ENCODE measurements around the gene NBEA.
"Not testable (repeated sequence)": the region's sequence is repeated elsewhere in the genome, so short reads cannot be mapped to it uniquely, and the experiment has no call there.

The NBEA gene, protein sequence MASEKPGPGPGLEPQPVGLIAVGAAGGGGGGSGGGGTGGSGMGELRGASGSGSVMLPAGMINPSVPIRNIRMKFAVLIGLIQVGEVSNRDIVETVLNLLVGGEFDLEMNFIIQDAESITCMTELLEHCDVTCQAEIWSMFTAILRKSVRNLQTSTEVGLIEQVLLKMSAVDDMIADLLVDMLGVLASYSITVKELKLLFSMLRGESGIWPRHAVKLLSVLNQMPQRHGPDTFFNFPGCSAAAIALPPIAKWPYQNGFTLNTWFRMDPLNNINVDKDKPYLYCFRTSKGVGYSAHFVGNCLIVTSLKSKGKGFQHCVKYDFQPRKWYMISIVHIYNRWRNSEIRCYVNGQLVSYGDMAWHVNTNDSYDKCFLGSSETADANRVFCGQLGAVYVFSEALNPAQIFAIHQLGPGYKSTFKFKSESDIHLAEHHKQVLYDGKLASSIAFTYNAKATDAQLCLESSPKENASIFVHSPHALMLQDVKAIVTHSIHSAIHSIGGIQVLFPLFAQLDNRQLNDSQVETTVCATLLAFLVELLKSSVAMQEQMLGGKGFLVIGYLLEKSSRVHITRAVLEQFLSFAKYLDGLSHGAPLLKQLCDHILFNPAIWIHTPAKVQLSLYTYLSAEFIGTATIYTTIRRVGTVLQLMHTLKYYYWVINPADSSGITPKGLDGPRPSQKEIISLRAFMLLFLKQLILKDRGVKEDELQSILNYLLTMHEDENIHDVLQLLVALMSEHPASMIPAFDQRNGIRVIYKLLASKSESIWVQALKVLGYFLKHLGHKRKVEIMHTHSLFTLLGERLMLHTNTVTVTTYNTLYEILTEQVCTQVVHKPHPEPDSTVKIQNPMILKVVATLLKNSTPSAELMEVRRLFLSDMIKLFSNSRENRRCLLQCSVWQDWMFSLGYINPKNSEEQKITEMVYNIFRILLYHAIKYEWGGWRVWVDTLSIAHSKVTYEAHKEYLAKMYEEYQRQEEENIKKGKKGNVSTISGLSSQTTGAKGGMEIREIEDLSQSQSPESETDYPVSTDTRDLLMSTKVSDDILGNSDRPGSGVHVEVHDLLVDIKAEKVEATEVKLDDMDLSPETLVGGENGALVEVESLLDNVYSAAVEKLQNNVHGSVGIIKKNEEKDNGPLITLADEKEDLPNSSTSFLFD (N-terminal part only)

DNA sequence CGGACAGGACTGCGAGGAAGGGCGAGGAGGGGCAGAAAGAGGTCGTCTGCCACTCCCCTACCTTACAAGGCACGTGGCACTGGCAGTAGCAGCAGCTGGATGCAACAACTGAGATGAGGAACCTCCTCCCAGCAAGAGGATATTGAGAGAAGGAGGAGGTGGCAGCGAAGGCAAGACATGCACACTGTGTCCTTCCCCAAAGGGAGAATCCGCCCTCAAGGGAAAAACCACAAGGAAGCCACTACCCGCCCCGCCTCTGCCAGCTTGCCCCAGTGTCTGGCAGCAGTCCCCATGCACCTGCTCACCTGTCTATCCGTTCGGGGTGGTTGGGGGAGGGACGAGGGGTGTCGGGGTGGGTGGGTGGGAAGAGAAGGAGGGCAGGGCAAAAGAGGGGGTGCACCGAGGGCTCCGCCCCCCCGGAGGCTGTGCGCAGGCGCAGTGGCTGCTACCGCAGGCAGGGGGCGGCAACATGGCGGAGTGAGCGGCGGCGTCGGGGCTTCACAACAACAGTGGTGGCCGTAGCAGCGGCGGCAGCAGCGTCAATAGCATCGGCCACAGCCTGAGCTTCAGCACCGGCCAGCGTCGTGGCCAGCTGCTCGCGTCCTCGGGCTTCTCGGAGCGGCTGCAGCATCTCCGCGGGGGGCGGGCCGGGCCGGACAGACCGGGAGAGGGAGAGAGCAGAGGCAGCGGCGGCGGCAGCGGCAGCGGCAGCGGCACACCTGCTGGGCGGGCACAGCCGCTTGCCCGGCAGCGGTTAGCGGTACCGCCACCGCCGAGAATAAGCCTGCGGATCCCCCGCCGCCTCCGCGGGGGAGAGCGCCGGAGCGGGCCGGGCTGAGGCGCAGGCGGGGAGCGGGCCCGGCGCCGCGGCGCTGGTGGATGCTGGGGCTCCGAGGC, at the start of gene NBEA:
Gene NBEA, plus strand, starts transcription at position 436 of the 897 bp plus-strand sequence. CDS start 551 bp downstream, outside the sequence.
- in situ Hi-C loops (cut with MboI; ENCODE audit: low sequenced_read_pairs) = no loop called here

DNA sequence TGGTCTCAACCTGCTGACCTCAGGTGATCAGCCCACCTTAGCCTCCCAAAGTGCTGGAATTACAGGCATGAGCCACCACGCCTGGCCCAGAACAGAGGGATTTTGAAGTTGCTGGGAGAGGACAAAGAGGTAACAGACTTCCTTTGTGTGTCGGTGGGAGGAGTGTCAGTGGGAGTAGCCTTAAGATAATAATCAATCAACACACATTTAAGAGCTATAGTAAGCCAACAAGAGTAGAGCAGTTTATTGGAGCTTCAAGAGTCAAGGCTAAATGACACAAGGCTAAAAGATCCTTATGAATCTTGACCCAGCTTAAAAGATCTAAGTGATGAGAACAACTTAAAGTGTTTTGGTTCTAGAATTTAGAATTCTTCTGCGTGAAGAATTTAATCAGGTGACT, 47.3 kb upstream of the NBEA start:
- in situ Hi-C loops (cut with MboI; ENCODE audit: low sequenced_read_pairs) = no loop called here

DNA sequence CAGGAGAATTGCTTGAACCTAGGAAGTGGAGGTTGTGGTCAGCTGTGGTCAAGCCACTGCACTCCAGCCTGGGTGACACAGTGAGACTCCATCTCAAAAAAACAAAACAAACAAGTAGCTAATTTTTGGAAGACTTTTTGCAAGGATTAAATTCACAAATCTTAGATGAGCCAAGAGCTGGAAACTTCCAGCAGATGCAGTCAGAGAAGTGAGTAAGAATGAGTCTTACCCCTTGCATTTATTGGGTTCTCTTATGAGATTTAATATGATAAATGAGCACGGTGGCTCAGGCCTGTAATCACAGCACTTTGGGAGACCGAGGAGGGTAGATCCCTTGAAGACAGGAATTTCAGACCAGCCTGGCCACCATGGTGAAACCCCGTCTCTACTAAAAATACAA, 44.9 kb upstream of the NBEA start:
- in situ Hi-C loops (cut with MboI; ENCODE audit: low sequenced_read_pairs) = no loop called here

DNA sequence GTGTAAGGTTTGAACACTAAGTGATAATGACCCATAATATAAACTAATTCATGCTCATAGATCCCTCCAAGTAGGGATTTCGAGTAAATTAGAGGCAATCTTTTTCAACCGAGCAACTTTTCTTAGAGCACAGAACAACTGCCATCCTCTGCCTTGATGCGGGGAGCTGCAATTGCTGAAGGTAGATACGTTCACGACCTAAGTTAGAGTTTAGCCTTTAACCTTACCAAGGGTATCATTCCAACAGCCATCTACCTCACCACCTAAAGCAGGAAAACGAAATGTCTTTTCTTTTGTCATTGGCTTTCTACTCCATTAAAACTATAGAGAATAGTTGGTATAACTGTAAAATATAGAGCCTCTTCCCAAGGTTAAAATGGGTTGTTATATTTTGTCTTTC, 42.2 kb upstream of the NBEA start:
- in situ Hi-C loops (cut with MboI; ENCODE audit: low sequenced_read_pairs) = no loop called here

DNA sequence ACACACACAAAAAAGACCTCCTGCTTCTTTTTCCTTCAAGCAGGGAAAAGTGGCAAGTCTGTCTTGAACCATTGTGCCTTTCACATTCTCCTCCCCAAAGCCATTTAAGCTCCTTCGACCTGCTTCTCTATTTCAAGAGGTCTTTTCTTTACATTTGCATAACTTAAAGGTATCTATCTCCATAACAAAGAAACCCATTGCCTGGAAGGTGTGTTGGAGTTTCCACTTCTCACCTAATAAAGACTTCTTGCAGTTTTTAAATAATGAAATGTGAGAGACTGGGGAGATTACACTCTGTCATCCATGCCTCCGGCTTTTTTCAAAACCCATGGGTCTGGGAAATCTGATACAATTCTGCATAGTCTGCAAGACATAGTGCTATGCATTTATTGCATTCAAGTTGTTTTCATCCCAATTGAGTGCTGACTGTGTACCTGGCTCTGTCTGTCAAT, 41.8 kb upstream of the NBEA start:
- in situ Hi-C loops (cut with MboI; ENCODE audit: low sequenced_read_pairs) = no loop called here

DNA sequence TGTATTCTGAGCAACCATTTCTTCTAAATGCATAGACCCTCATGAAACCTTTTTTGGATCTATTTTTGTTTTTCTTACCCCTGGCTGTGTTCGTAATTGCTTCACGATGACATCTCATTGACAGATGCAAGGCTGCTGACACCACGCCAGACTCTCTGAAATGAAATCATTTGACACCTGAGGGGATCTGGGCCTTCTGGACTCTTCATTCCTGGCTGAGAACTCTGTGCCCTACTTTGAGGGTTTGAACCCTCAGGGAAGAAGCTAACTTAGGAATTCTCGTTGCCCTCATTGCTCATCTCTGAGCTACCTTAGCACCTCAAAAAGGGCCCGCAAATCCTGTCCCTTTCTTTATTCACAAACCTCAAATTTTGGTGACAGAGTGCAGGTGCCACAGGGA, 40.5 kb upstream of the NBEA start:
- in situ Hi-C loops (cut with MboI; ENCODE audit: low sequenced_read_pairs) = no loop called here

DNA sequence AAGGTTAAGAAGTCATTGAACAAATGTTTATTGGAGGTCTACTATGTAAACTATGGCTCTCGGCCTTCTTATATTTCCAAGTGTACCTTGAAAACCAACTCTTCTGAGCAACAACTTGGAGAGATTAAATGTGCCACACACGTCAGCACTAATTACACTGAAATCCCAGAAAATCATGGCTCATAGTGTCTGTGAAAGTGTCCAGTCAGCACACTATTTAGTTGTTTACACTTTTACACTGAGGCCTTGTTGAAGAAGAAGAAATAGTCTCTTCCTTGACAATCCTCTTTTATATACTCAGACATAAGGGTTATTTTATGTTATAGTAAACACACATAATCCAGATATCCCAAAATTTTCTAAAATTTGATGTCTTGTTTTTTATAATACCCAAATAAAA, 30.9 kb upstream of the NBEA start:
- in situ Hi-C loops (cut with MboI; ENCODE audit: low sequenced_read_pairs) = no loop called here

DNA sequence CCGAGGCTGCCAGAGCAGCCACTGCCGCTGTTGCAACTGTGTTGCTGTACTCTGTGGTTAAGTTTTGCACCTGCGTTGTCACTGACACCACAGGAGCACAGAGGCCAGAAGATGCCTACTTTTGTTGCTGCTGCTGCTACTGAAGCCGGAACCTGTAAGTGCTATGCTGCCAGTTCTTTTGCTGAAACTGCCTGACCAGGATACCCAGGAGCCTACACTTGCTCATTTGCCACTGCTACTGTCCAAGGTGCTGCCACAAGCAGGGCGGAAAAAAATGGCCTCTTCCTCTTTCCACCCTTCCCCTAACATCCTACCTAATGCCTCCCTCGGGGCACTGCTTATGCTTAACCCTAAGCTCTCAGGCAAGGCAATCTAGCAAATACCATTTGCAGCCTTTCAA, 29.0 kb upstream of the NBEA start:
- in situ Hi-C loops (cut with MboI; ENCODE audit: low sequenced_read_pairs) = no loop called here

DNA sequence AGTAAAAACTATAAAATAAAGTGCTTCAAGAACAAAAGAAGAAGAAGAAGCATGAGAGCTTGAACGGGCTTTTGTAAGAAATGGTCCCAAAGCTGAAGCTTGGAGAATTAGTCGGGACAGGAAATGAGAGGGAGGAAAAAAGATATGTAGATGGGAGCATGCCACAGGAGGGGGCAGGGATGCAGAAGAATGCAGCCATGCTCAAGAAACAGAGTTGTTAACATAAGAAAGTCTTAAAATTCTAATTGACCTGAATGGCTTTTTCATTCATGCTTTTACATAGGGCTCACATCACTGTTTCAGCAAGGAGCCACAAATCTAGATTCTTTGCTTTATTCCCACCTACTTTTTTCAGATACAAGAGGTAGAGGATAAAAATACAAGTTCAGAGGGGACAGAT, 27.7 kb upstream of the NBEA start:
- in situ Hi-C loops (cut with MboI; ENCODE audit: low sequenced_read_pairs) = no loop called here

DNA sequence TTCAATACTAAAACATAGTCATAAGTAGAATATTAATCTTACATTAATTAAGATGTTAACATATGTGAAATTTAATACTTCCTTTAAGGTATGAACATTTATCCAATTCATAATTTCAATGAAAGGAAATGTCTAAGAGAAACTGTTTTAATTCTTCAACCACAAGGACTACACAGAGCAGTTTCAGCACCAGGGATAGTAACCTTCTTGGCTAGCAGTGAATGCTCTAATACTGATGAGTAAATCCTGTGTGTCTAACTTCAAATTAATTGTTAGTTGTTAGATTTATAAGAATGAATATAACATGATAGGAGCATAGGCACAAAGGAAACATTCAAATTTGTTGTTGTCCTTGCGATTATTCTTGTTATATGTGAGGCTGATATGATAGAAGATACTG, 15.6 kb upstream of the NBEA start:
- in situ Hi-C loops (cut with MboI; ENCODE audit: low sequenced_read_pairs) = no loop called here

DNA sequence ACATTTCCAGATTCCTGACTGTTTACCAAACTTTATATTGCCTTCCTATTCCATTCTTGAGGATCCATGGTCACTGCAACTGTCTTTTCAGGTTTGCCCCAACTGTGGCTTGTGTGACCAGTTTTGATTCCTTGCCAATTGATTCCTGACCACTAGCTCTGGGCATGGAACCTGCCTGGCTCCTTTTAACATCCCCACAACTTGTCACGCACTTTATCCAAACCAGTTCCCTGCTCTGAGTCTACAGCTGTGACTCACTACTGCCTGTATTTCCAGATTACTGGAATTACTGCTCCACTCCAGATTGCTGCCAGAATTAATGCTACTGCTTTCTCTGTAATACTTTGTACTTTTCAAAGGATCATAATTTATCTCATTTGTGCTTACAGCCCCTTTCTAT, 13.4 kb upstream of the NBEA start:
- in situ Hi-C loops (cut with MboI; ENCODE audit: low sequenced_read_pairs) = not testable (repeated sequence)

DNA sequence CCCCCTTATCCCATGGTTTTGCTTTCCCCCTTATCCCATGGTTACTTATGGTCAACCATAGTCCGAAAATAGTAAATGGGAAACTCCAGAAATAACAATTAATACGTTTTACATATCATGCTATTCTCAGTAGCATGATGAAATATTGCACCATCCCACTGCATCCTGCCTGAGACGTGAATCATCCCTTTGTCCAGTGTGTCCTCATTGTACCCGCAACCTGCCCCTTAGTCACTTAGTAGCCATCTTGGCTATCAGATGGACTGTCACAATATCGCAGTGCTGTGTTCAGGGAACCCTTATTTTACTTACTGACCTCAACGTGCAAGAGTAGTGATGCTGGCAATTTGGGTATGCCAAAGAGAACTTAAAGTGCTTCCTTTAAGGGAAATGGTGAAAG, 10.5 kb upstream of the NBEA start:
- in situ Hi-C loops (cut with MboI; ENCODE audit: low sequenced_read_pairs) = no loop called here

DNA sequence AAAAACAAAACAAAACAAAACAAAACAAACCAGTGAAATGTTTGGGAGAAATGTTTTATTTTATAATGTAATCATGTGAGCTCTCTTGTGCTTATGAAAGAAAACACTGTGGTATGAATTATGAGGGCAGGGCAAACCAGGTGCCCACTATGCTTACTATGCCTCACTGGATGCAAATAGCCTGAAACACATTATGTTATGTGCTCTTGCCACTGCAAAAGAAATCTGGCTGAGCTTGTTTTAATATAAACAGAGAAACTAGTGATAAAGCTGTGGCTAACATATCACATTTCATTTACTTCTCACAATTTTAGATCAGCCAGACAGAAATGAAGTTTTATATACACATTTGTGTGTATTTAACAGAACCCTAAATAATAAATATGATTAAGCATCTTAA, 8.7 kb upstream of the NBEA start:
- in situ Hi-C loops (cut with MboI; ENCODE audit: low sequenced_read_pairs) = no loop called here

DNA sequence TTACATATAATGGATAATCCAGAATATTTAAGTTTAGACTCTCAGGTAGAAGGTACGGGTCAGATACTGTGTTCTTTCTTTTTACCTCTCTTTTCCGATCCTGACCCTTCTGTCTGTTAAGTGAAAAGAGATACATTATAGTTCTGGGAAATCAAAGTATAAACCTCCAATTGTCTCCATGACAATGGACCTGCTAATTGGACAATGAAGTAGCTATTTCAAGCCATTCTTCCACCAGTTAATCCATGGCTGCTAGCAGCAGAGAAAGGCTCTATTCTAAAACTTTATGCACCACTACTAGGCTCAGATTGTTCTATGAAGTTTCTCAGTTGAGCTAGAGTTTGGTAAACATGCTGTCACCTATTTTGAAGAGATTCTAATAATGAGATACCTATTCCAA, 8.3 kb upstream of the NBEA start:
- in situ Hi-C loops (cut with MboI; ENCODE audit: low sequenced_read_pairs) = no loop called here

DNA sequence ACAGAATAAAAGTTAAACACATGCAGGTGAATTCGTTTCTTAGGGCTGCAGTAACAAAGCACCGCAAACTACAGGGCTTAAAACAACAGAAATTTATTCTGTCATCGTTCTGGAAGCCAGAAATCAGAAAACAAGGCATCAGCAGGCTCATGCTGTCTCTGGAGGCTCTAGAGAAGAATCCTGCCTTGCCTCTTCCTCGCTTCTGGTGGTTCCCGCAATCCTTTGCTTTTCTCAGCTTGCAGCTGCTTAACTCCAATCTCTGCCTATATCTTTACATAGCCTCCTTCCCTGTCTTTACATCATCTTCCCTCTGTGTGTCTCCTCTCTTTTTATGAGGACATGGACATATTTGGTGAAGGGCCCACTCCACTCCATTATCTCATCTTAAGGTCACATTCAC, 6.2 kb upstream of the NBEA start:
- in situ Hi-C loops (cut with MboI; ENCODE audit: low sequenced_read_pairs) = no loop called here

DNA sequence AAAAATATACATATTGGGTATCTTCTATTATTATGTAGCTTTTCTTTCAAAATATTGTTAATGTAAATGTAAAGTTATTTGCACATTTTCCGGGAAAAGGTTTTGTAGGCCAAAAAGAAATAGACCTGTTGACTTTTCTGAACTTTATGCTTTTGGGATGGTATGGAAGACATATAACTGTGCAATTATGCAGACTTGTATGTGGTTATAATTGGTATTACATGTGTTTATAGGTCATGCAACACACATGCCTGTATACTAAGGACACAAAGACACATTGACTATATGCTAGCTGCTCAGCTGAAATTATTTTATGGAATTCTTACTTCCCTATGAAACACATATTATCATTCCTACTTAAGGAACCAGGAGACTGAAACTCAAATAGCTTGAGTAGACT, 2.3 kb upstream of the NBEA start:
- in situ Hi-C loops (cut with MboI; ENCODE audit: low sequenced_read_pairs) = no loop called here

DNA sequence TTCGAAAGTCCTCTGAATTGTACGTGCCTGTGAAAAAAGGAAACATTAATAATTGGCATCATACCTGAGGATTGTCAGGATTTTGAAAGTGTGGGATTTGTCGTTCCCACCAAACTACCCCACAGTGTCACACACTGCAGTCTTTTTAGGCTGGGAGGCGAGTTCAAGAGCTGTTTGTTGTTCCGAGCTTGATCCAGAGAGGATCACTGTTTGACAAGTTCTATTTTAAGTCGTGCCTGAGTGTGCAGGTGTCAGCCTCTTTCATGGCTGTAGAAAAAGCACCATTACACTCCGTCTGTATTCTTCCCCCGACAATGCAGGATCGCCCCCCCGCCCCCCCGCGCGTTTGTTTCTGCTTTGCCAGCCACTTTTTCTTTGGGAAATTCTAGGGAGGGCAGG, 635 bp upstream of the NBEA start:
- in situ Hi-C loops (cut with MboI; ENCODE audit: low sequenced_read_pairs) = no loop called here

DNA sequence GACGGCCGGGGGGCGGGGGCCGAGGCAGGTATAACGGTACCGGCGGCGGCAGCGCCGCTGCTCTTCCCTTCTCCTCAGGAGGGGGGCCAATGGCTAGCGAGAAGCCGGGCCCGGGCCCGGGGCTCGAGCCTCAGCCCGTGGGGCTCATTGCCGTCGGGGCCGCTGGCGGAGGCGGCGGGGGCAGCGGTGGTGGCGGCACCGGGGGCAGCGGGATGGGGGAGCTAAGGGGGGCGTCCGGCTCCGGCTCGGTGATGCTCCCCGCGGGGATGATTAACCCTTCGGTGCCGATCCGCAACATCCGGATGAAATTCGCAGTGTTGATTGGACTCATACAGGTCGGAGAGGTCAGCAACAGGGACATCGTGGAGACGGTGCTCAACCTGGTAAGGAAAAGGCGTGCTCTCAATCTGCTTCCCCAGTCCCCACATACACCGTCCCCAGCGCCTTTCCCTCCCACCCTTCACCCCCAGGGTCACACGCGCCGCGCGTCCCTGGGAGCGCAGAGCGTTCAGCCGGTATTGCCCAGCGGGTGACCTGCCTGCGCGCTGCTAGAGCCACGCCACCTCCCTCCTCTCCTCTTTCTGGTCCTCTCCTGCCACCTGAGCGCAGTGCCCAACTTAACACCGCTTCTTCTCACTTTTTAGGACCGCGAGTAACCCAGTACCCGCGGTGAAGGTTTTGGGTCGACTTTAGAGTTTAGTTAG, 814 bp downstream of the NBEA start:
- in situ Hi-C loops (cut with MboI; ENCODE audit: low sequenced_read_pairs) = no loop called here

DNA sequence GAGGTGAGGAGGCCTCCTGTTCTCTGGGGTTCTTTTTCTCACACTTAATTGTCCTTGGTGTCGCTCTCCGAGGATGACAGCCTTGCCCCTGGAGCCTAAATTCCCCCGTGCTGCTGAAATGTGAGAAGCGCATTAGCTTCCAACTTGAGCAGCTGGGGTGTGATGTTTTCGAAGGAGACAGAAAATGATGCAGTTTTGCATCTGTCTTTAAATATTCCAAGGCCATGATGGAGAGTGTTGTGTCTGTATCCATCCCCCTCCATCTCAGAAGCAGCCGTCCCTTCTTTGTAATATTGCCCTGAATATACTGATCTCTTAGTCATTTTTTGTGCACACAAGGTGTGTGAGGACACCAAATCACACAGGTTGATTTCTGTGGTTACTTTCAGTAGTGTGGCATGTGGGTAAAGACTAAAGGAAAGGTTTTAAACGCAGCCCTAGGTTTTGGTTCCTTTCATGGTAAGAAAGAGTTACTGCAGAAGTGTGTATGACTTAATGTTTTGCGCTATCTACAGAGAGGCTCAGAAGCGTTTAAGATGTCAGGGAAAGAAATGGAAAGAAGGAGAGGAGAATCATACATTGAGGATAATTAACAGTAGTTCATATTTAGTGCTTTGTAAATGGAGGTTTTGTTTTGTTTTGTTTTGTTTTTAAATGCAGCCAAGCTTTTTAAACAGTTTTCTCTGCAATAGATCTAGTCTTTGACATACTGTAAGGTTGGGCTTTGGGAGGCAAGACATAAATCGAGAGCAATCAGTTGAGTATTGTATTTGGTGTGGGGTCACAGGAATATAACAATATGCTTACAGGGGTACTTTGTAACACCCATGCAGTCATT, 1.6 kb downstream of the NBEA start:
- in situ Hi-C loops (cut with MboI; ENCODE audit: low sequenced_read_pairs) = no loop called here
